GM19455 (cell line): Measurements from ENCODE around the gene RABL2A.
"Not testable (repeated sequence)": the region's sequence is repeated elsewhere in the genome, so short reads cannot be mapped to it uniquely, and the experiment has no call there.

Source experiments
- ATAC-seq: cut with Tn5 transposase; IDR thresholded peaks from one replicate; pipeline ENCODE4 v1.9.1; 2021; ENCODE audit not compliant: unreplicated experiment

RABL2A gene

GRCh38 chr2:113606036-113606435 lies 21.0 kb upstream of the RABL2A start:
- not testable (repeated sequence) for ATAC-seq

- not testable (repeated sequence) for ATAC-seq
Measured at GRCh38 chr2:113609822-113610221, 17.2 kb upstream of the RABL2A start.

- ATAC-seq = not testable (repeated sequence)
Measured at GRCh38 chr2:113621002-113621401, 6.1 kb upstream of the RABL2A start.

- not testable (repeated sequence) for ATAC-seq
Measured at GRCh38 chr2:113625906-113626305, 1.2 kb upstream of the RABL2A start.

GRCh38 chr2:113632849-113633345 lies 5.8 kb downstream of the RABL2A start:
- ATAC-seq = not testable (repeated sequence)

- not testable (repeated sequence) for ATAC-seq
Measured at GRCh38 chr2:113635358-113635757, 8.3 kb downstream of the RABL2A start.

GRCh38 chr2:113636226-113636625 lies 9.2 kb downstream of the RABL2A start:
- not testable (repeated sequence) for ATAC-seq

GRCh38 chr2:113638084-113638483 lies 11.0 kb downstream of the RABL2A start:
- ATAC-seq = not testable (repeated sequence)

- not testable (repeated sequence) for ATAC-seq
Measured at GRCh38 chr2:113646217-113646616, 19.2 kb downstream of the RABL2A start.

- not testable (repeated sequence) for ATAC-seq
Measured at GRCh38 chr2:113650834-113651815, 24.1 kb downstream of the RABL2A start.

- ATAC-seq = not testable (repeated sequence)
Measured at GRCh38 chr2:113652599-113652998, 25.5 kb downstream of the RABL2A start.

GRCh38 chr2:113656031-113656624 lies 29.1 kb downstream of the RABL2A start:
- peak; percentile 88 for ATAC-seq

GRCh38 chr2:113657735-113658134 lies 30.7 kb downstream of the RABL2A start:
- not testable (repeated sequence) for ATAC-seq

GRCh38 chr2:113663285-113664060 lies 36.4 kb downstream of the RABL2A start:
- ATAC-seq = not testable (repeated sequence)

GRCh38 chr2:113664761-113665533 lies 37.9 kb downstream of the RABL2A start:
- not testable (repeated sequence) for ATAC-seq

- not testable (repeated sequence) for ATAC-seq
Measured at GRCh38 chr2:113669013-113669412, 41.9 kb downstream of the RABL2A start.

GRCh38 chr2:113672326-113672932 lies 45.4 kb downstream of the RABL2A start:
- ATAC-seq = no peak

- ATAC-seq = no peak
Measured at GRCh38 chr2:113675875-113676274, 48.8 kb downstream of the RABL2A start.

- ATAC-seq = no peak
Measured at GRCh38 chr2:113676623-113677266, 49.7 kb downstream of the RABL2A start.
